ENCODE measurements around the gene NCOA1. TPM values are rescaled to one million over a fixed set of nuclear protein-coding genes. Genes with fewer than 3 reads are reported as not detected.

NCOA1 gene
- total and polyA plus RNA-seq, 10 of the 15 experiments (the other 5 are each of a cell fraction or from before 2014, with no cell fraction given), result 1.8 to 35.6 (median 6.1) TPM

DNA sequence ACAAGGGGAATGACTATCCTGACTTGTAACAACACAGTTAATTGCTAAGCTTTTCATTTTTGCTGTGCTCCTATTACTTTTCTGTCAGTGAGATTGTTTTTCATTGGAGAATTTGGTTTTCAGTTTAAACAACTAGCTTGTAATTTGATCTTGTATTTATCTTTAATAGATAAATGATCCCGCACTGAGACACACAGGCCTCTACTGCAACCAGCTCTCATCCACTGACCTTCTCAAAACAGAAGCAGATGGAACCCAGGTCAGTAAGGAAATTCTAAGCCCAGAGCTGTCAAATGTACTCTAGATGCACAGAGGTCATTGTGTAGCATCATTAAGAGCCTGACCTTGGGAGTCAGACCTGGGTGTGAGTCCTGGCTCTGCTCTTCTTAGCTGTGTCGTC is 271.5 kb downstream of the NCOA1 start:
- intact Hi-C loops (cut with micrococcal nuclease; ENCODE audit: unreplicated experiment), result no loop called here
- Histone ChIP-seq H3K27me3 (replicated peaks in 1 of 2; ENCODE audit: control insufficient read depth in 2 of 2, insufficient read depth in 2 of 2, low read length in 1 of 2) (no peaks in the 10 kb centered on the region), H3K27ac (ENCODE audit: control insufficient read depth, insufficient read depth) (no peak overlapping the region), H3K9ac (ENCODE audit: control insufficient read depth, insufficient read depth, low read length) (no peak overlapping the region), H3K4me1 (ENCODE audit: control insufficient read depth, insufficient read depth, low read length) (0 out of 2 replicates have a peak, but pooled peaks cover 6% of the 10 kb centered on the region), H3K36me3 (ENCODE audit: control insufficient read depth in 2 of 2, insufficient read depth in 2 of 2, low read length in 1 of 2) (peaks cover 2 to 5% of the 10 kb centered on the region in 2 experiments; a peak in 3 of 4 replicates), H3K4me3 (no peak overlapping the region), H4K20me1 (ENCODE audit: control insufficient read depth, insufficient read depth) (no peaks in the 10 kb centered on the region), H2AFZ (ENCODE audit: control insufficient read depth, low read depth, low read length) (no peak overlapping the region), H3K4me2 (ENCODE audit: control insufficient read depth, insufficient read depth) (no peak overlapping the region), H3K79me2 (ENCODE audit: control insufficient read depth, insufficient read depth, low read length) (no peaks in the 10 kb centered on the region), H3K9me3 (replicated peaks; ENCODE audit: control insufficient read depth, insufficient read depth, low read length) (no peaks in the 10 kb centered on the region)
- POLR2A ChIA-PET, result no interaction called here
- no TSS peak for BruUV-seq (replicated peaks)
- in situ Hi-C loops (cut with MboI), result no loop called here
- CTCF ChIA-PET, result interaction anchor here (0.7 to 2.2 kb wide), 3 partner anchors 15 to 267 kb away, joined by 3 to 5 read pairs (median 3); no protein-coding TSS in a partner anchor
- SMC1A ChIA-PET (ENCODE audit: uncharacterized antibody, unreplicated experiment), result interaction anchor here (1.1 kb wide), 1 partner anchor 329 kb away, joined by 3 read pairs; no protein-coding TSS in a partner anchor
- WGBS (ENCODE audit: insufficient coverage, insufficient replicate concordance, low lambda C conversion rate, missing lambda C conversion rate), result 98% methylated on average over 2 of the region's 2 CpGs
- RAD21 ChIA-PET (ENCODE audit: unreplicated experiment), result interaction anchor here (1.0 kb wide), 1 partner anchor 340 kb away, joined by 3 read pairs; no protein-coding TSS in a partner anchor
- DNase-seq (ENCODE audit: low read depth, low spot score), result no peak
- no peak for ATAC-seq
- TF ChIP-seq SREBF1 (IDR thresholded peaks at IDR 0.05; ENCODE audit: low read length) (no peak), SP1 (IDR thresholded peaks at IDR 0.05; ENCODE audit: low read depth, low read length) (no peak), TCF3 (IDR thresholded peaks at IDR 0.05; ENCODE audit: borderline replicate concordance, insufficient read depth, low read depth, low read length) (no peak), TCF12 (IDR thresholded peaks at IDR 0.05; ENCODE audit: low read depth, low read length) (no peak), SUPT20H (IDR thresholded peaks at IDR 0.05; ENCODE audit: borderline replicate concordance, control insufficient read depth, low read depth, low read length) (no peak), SMAD5 (IDR thresholded peaks at IDR 0.05; ENCODE audit: low read depth) (no peak), POLR2A (IDR thresholded peaks at IDR 0.05; ENCODE audit: low read depth, low read length) (no peak), SIX5 (IDR thresholded peaks at IDR 0.05; ENCODE audit: low read depth, low read length, severe bottlenecking) (no peak), NFXL1 (IDR thresholded peaks at IDR 0.05; ENCODE audit: borderline replicate concordance) (no peak), BHLHE40 (IDR thresholded peaks at IDR 0.05; ENCODE audit: borderline replicate concordance in 1 of 2, low read depth in 2 of 2, low read length in 1 of 2) (no peak), NFYB (IDR thresholded peaks at IDR 0.05; ENCODE audit: insufficient read depth, low read depth, low read length) (no peak), ASH2L (IDR thresholded peaks at IDR 0.05; ENCODE audit: borderline replicate concordance, low read depth) (no peak), ETV6 (conservative IDR thresholded peaks at IDR 0.05 in 1 of 2, IDR thresholded peaks at IDR 0.05 in 1 of 2; ENCODE audit: borderline replicate concordance in 1 of 2, low read depth in 1 of 2) (no peak), CHD4 (IDR thresholded peaks at IDR 0.05) (no peak), IRF3 (IDR thresholded peaks at IDR 0.05) (no peak)
- TF ChIP-seq, protein P1, sequence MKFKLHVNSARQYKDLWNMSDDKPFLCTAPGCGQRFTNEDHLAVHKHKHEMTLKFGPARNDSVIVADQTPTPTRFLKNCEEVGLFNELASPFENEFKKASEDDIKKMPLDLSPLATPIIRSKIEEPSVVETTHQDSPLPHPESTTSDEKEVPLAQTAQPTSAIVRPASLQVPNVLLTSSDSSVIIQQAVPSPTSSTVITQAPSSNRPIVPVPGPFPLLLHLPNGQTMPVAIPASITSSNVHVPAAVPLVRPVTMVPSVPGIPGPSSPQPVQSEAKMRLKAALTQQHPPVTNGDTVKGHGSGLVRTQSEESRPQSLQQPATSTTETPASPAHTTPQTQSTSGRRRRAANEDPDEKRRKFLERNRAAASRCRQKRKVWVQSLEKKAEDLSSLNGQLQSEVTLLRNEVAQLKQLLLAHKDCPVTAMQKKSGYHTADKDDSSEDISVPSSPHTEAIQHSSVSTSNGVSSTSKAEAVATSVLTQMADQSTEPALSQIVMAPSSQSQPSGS (IDR thresholded peaks at IDR 0.05; ENCODE audit: low read length), result no peak
- TF ChIP-seq, protein P2, sequence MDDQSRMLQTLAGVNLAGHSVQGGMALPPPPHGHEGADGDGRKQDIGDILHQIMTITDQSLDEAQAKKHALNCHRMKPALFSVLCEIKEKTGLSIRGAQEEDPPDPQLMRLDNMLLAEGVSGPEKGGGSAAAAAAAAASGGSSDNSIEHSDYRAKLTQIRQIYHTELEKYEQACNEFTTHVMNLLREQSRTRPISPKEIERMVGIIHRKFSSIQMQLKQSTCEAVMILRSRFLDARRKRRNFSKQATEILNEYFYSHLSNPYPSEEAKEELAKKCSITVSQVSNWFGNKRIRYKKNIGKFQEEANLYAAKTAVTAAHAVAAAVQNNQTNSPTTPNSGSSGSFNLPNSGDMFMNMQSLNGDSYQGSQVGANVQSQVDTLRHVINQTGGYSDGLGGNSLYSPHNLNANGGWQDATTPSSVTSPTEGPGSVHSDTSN (IDR thresholded peaks at IDR 0.05; ENCODE audit: insufficient replicate concordance, low read depth, low read length), result no peak
- no peak for FAIRE-seq

Measured in GM12878 (cell line).